ENCODE measurements around the gene MACROD2.
"Not testable (repeated sequence)": the region's sequence is repeated elsewhere in the genome, so short reads cannot be mapped to it uniquely, and the experiment has no call there.

MACROD2 gene

DNA sequence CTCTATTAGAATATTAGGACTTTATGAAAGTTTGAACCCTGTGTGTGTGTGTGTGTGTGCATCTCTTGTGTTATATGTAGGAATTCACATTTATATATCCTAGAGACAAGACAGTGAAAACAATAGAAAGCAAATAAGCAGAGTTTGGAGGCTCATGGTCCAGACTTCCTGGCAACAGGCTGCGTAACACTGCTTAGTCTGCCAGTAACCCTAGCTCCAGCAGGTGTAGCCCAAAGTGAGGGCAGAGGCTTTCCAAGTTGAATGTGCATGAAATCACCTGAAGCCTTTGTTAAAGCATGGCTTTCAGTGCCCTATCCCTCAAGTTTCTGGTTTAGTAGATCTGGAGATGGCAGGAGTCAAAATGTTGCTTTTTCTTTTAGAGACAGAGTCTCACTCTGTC lies 2008.0 kb downstream of the MACROD2 start:
- no peak for DNase-seq (ENCODE audit: low read depth, low spot score)

DNA sequence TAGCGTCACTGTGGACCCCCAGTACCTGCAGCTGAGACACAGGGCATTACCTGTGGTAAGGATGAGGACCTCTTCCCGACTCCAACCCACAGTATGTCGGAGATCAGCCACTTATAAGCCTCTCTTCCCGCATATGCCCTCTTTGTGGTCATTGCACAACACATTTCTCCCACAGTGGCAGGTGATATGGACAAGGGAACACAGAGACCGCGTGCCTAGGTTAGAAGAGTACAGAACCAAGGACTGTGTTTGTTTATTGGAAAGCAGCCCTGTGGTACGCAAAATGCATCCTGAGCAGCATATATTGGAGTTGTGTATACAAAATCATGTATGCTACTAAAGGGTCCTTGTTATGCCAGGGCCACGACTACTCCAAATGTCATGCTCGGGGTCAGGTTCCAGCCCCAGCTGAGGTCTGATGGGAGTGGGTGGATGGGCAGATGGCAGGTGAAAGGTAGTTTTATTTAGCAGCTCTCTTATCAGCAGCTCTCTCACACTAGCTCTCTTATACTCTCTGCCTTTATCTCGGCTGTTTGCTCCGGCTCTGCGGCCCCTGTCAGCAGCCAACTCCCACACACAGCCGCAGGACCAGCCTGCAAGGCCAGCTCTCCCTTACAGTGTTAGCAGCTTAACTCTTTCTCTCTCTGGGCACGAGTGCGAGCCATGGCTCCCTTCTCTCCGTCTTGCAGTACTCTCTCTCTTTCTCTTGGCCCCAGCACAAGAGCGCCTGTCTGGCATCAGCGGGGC lies 2009.0 kb downstream of the MACROD2 start:
- no peak for DNase-seq (ENCODE audit: low read depth, low spot score)

DNA sequence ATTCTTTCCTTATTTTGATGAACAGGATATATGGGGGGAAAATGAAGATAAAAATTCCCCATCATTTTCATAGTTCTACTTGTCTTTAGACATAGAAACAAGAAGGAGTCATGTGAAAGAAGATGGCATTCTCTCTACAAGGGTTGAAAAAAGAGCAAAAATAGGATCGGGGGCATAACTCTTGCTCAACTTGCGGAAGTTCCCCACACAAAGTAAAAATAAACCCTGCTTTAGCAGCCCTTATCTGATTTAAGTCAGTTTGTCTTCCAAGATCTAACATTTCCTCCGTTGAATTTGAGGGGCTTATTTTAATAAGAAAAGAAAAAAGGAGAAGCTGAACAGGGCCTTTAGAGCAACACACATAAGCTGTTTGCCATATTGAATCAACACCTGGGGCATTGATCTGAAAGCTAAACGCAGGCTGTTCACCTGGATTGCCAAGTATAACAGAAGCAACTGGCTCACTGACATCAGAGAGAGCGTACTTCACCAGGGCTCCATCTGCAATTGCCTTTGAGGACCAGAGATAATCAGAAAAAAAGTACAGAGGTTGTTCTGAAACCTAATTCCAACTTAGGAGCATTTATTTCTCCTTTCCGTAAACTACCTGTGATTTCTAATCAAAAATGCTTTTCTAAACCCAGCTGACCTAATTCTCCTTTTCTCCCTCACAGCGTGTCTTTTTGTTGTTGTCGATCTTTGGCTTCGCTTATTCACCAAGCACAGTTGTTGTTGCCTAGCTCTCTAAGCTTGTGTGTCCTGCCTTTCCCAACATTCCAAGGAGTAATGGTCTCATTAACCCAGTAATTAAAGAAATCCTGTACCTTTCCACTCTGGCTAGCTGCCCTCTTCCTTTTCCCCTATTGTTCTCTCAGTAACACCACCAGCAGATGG lies 2010.0 kb downstream of the MACROD2 start:
- DNase-seq (ENCODE audit: low read depth, low spot score), result no peak

DNA sequence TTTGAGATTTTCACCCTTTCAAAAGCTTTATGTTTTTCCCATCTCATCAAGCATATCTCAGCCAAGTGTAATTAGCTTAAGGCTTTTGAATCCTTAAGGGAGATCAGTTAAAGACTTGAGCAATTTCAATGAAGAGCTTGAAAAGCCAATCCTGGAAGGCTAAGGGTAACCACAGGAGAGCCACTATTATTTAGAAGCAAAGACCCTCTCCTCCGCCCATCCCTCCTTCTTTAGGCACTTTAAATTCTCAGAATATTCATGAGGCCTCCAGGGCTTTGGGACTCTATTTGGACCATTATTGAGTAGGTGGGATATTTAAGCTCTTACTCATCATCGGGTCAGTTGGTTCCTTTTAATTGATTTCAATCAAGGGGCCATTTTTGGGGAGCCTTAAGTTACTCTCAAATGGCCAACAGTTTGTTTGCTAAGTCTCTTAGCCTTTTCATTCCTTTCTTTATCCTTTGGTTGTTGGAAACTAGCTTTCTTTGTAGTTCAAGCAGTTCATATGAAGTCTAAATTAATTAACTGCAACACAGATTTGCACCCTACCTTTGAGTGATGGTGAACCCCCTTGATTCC lies 2010.7 kb downstream of the MACROD2 start:
- peak; percentile 9 for DNase-seq (ENCODE audit: low read depth, low spot score)

DNA sequence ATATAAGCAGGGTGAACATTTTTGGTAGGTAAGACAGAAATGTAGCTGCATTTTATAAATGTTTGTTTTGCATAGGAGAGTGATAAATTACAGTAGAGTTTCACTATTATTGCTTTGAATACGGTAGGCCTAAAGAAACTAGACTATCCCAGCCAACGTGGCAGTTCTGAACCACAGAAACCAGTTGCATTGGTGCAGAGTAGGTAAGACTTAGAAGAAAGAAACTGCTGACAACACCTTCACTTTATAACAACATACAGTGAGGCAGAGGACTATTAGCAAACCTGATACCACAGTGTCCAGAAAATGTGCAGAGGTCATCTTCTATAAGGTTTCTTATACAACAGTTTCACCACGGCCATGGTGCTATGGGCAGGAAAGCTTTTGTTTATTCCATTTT lies 2011.8 kb downstream of the MACROD2 start:
- no peak for DNase-seq (ENCODE audit: low read depth, low spot score)

DNA sequence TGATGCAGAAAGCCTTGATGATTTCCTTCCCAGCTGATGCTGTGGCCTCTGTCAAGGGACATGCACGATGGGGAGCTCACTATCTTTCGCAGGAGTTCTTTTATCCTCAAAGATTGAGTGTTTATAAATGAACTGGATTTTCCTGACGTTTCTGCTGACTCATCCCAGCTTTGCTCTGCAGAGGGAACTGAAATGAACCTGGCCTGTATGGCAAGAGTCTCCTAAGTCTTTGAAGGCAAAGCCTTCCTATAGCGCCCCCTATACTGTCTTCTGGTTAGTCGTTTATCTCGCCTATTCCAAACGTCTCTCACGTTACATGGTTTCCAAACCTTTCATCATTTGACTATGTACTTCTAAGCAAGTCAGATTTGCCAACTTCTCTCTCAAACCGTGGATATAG lies 2012.6 kb downstream of the MACROD2 start:
- DNase-seq (ENCODE audit: low read depth, low spot score), result no peak

DNA sequence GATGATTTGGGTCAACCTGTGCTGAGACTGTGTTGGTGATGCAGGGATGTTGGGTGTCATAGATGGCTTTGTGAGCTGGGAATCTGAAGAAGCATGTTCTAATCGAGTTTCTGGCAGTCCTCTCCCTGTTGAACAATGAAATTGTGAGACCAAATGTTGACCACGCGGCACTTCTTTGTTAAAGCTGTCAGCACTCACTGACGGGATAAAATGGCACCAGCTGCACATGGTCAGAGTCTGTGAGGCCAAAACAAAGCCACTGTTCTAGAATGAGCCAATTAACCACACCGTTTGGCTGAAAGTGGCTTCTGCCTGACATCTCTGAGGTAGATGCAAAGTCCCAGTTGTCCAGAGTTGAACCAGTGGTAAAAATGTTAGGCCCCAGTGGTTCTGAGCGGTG lies 2015.7 kb downstream of the MACROD2 start:
- no peak for DNase-seq (ENCODE audit: low read depth, low spot score)

DNA sequence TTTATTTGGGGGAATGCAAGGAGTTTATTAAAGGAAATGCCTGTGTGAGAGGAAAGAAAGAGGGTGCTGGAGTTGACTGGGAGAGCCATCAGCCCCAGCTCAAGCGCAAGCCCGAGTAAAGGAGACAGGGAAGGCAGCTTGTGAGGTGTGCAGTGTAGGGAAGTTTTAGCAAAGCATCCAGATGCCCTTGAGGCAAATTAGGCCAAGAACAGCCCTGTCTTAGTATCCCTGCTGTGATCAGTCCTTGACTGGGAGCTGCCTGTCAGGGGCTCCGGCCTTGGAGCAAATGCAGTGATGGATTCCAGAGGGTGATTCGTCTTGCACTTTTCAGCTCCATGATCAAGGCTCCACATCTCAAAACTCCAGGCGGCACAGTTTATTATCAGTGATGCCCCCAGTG lies 2016.2 kb downstream of the MACROD2 start:
- no peak for DNase-seq (ENCODE audit: low read depth, low spot score)

DNA sequence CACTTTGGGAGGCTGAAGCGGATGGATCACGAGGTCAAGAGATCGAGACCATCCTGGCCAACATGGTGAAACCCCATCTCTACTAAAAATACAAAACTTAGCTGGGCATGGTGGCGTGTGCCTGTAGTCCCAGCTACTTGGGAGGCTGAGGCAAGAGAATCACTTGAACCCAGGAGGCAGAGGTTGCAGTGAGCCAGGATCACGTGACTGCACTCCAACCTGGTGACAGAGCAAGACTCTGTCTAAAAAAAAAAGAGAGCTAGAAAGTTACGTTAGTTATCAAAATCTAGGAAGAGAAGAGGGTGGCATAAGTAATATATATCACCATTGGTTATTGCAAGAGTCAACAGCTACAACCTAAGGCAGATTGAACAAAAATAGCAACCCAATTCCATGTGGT lies 2017.6 kb downstream of the MACROD2 start:
- DNase-seq (ENCODE audit: low read depth, low spot score), result not testable (repeated sequence)

DNA sequence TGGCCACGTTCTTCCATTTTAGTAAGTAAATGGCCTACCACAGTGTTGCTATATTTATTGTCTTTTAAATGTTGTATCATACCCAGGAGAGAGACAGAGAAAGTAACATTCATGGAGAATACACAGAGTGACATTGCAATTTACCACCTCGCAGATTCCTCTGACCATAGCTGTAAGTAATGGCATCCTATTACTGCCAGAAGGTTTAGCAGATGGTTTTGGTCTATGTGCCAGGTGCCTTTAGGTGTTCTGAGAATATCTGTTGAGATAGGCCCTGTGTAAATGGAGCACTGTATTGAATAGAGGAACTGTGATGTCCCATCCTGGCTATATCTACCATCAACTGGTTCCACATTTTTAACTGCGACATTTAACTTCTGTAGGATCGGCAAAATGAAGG lies 2018.3 kb downstream of the MACROD2 start:
- no peak for DNase-seq (ENCODE audit: low read depth, low spot score)

DNA sequence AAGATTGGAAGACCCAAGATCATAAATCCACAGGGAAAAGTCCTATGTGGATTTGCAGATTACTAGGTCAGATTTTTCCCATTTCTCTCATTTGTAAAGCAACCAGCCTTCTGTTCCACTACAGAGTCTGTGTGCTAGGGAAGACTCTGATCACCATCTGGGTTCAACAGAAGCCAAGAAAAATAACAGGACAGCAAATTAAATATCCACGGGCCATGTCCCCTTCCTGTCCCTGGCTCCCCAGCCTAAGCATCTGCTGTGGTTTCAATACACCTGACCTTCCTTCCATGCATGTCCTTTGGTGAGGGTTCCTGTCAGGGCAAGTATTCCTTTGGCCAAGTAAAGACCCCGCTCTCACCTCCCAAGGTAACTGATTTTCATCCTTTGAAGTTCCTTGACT lies 2019.1 kb downstream of the MACROD2 start:
- no peak for DNase-seq (ENCODE audit: low read depth, low spot score)

DNA sequence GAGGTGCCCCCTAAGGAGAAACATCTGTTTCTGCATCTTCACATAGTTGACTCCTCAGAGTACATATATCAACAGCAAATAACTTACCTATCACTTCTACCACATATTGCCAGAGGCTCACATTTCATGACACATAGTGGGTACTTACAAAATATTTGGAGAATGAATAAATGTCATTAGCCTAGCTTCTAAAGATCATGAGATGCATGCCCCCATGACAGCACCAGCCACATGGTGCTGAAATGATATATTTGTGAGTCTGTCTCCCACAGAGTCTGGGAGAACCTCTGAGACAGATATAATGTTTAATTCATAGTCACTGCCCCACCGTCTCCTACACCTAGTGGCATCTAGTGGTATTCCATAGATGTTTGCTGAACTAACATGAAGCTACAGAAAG lies 2022.3 kb downstream of the MACROD2 start:
- DNase-seq (ENCODE audit: low read depth, low spot score), result no peak

DNA sequence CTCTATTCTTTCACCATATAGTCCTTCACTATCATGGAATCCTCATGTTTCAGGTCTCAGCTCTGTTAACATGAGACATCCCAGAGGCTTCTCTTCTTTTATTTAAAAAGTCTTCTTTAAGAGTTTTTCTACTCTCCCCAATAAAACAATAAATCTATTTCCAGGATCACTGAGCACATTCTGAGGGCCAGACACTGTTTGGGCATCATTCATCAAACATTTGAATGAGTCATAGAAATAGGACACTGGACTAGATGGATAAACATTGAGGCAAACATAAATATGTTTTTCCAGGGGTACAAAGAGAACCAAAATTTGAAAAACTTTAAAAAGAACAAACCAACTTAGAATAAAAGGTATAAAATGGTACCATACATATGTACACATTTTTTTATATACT lies 2023.6 kb downstream of the MACROD2 start:
- no peak for DNase-seq (ENCODE audit: low read depth, low spot score)

DNA sequence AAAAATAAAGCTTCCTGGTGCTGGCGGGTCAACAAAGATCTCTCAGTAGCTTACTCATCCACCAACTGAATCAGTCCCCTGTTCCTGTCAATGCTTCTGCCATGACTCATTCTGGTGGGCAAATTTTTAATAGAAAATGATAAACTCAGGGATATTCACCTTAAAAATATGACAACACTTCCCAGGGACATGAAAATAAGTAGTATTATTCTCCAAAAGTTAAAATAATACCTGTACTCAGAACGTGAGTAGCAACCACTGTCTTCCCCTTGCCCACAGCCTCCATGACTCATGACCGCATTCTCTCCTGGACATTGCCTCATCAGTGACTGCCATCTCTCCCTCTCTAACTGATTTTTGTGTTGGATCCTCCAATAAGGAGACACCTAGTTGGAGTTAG lies 2025.7 kb downstream of the MACROD2 start:
- no peak for DNase-seq (ENCODE audit: low read depth, low spot score)

DNA sequence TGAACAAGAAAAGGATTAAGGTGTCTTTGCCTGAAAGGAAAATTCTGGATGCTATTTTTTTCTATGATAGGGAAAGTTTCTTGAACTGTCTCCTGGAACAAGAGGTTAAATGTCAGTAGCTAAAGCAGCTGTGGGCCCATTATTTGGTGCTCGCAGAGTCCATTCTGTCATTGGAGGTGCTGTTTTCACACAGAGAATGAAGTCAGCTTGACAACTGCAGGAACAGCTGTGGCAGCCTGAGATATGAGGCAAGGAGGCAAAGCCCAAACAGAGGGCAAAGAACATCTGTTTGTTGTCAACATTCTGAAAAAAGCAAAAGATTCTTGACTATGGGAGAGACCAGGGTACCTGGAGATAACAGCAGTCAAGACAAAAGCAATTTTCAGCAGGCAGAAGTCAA lies 2029.8 kb downstream of the MACROD2 start:
- DNase-seq (ENCODE audit: low read depth, low spot score), result no peak

DNA sequence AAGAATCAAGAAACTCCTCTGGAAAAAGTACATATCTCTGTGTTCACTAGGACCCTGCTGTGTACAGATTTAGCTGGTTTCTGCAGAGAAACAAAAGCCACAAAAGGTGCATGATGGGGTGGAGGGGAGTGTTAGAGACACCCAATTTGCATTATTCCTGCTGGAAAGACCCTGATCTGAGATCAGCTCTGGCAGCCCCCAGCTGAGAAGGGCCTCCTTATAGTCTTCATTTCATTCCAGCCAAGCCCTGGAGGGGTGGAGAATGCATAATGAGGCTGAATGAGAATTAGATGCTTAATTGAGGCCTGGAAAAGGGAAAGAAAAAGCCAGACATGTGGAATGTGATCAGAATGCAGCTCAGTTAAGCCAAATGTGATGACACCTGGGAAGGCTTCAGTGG lies 2032.4 kb downstream of the MACROD2 start:
- no peak for DNase-seq (ENCODE audit: low read depth, low spot score)

DNA sequence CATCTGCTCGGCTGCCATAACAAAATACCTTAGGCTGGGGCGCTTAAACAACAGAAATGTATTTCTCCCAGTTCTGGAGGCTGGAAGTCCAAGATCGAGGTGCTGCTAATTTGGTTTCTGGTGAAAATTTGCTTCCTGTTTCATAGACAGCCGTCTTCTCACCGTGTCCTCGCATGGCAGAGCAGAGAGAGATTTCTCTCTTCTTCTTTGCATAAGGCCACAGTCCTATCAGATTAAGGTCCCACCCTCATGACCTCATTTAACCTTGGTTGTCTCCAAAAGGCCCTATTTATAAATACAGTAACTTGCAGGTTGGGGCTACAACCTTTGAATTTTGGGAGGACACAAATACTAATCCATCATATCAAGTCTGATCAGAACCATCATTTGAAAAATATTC lies 2033.6 kb downstream of the MACROD2 start:
- DNase-seq (ENCODE audit: low read depth, low spot score), result no peak

DNA sequence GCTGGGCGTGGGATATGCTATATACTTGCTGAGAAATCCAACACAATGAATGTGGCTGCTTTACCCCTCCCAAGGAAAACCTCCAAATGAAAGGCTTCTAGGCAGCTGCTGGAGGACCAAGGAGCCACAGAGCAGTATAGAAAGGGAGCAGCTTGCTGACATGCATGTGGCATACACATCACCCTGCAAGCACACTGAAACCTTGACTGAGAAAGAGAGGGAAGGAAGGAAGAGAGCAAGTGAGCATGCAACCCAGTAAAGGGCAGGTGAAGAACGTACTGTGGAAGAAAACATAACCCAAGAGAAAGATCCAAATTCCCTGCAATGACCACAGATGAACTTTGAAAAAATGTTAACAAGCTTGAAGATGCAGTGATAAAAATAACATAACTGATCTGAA lies 2034.9 kb downstream of the MACROD2 start:
- DNase-seq (ENCODE audit: low read depth, low spot score), result no peak

DNA sequence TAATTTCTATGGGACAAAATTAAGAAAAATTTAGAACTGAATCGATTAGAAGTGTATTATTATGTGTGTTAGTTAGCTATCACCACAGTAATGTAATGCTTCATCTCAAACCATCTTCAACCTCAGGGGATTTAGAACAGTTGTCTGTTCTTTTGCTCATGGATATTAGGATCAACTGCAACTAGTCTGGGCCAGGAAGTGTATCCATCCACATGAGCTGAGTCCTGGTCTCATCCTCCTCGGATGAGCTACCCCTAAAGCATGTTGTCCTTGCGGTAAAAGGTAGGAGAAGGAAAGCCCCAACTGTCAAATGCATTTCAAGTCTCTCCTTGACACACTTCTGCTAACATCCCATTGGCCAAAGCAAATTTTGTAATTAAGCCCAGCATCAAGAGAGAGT lies 2040.3 kb downstream of the MACROD2 start:
- DNase-seq (ENCODE audit: low read depth, low spot score), result no peak

DNA sequence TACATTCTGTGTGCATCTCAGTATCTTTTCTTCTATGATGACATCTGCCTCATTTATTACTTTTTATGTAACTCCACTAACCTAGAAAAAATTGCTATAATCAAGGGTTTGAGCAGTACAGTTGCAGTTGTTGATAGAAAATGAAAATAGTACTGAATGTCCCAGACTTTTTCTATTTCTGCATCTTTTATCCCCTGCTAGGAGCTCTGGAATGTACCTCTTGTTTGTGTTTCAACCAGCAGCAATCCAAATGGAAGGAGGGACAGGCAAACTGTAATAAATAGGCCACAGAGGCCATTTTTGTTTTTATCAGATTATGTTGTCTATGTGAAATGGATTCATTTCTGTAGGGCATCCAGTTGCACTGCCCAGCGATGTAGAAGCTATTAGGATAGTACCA lies 2041.0 kb downstream of the MACROD2 start:
- DNase-seq (ENCODE audit: low read depth, low spot score), result no peak

DNA sequence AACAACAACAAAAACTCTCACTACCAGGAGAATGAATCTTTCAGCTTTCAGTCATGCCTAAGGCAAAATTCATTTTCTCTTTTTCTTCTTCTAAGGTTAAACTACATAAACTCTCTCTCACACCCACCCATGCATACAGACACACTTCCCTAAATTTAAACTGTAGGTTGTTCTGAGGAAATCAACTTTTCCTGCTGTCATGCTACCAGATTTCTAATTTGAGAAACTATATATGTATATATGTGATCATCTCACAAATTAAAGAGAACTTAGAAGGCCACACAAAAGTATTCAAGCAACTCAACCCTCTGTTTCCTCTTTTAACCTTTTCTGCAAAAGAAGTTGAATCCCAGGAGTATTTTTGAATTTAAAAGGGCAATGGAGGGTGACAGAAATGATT lies 2045.4 kb downstream of the MACROD2 start:
- no peak for DNase-seq (ENCODE audit: low read depth, low spot score)

DNA sequence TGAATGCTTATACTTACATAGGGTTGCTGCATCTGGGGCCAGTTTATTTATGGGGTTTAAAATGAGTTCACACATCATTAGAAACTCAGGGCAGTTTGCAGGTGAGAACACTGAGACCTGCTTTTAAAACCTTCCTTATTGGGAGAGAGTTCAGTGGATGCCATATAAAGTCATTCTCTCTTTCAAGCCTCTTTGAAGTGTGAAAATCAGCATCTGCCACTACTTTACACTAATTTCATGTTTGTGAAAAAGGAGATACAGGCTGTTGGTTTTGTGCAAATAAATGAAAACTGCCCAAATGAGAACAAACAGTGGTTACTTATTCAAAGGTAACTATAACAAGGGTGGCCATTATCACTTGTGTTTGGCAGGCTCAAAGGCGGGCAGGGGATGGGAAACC lies 2047.4 kb downstream of the MACROD2 start:
- DNase-seq (ENCODE audit: low read depth, low spot score), result no peak

DNA sequence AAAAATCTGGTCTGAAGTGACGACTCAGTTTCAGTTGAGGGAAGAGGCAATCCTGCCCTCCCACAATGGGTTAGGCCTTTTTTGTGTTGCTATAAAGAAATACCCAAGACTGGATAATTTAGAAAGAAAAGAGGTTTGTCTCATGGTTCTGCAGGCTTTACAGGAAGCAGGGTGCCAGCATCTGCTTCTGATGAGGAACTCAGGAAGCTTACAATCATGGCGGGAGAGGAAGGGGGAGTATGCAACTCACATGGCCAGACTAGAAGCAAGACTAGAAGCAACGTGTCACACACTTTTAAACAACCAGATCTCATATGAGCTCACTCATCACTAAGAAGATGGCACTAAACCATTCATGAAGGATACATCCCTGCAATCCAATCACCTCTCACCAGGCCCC lies 2048.6 kb downstream of the MACROD2 start:
- no peak for DNase-seq (ENCODE audit: low read depth, low spot score)
